Activated T-helper 1 cell treated with anti-CD3 and anti-CD28 coated beads, Interleukin-12 subunit alpha, Interleukin-12 subunit beta, Interleukin-2, Interleukin-4 antibody, amounts not matched to agents 30 ng/mL and 10 ng/mL and 1 ng/mL, durations not matched to agents 14 hours and 24 hours and 36 hours (primary cell): ENCODE results near the gene SNX12. TPM values are rescaled to one million over a fixed set of nuclear protein-coding genes. Genes with fewer than 3 reads are reported as not detected.

ENCODE experiments used
- DNase-seq: peaks from one replicate; pipeline ENCODE4 v3.0.0; 2021; ENCODE audit warnings: low spot score
- H3K27ac Mint-ChIP-seq: one replicate; pipeline ENCODE4 v1.8.0; 2021; ENCODE audit warnings: mild to moderate bottlenecking, mixed read lengths
- H3K27me3 Mint-ChIP-seq: one replicate; pipeline ENCODE4 v1.8.0; 2022; ENCODE audit warnings: mild to moderate bottlenecking, moderate library complexity, mixed read lengths; ENCODE audit not compliant: insufficient read depth
- H3K36me3 Mint-ChIP-seq: one replicate; pipeline ENCODE4 v1.8.0; 2021; ENCODE audit warnings: low read depth, mixed read lengths
- H3K4me1 Mint-ChIP-seq: one replicate; pipeline ENCODE4 v1.8.0; 2021; ENCODE audit warnings: low read depth, mixed read lengths
- H3K4me3 Mint-ChIP-seq: one replicate; pipeline ENCODE4 v1.8.0; 2021; ENCODE audit warnings: mild to moderate bottlenecking, moderate library complexity, mixed read lengths
- H3K9me3 Mint-ChIP-seq: one replicate; pipeline ENCODE4 v1.8.0; 2021; ENCODE audit warnings: mixed read lengths
- intact Hi-C: fragments of 100-400 bp; cut with micrococcal nuclease; formaldehyde crosslinking; loops from one replicate; pipeline ENCODE4 v1.15.1; 2024
- total RNA-seq: library from RNA; stranded (reverse); gene quantifications from 2 replicates; pipeline ENCODE4 v1.2.3, GENCODE V29; 2022

SNX12 gene
- 47.9 and 51.9 TPM in 2 replicates for total RNA-seq

- intact Hi-C loops, result loop anchor here (1.0 to 5.0 kb wide), 9 partner anchors 27 to 298 kb away; partner anchors contain the start of genes FOXO4, IL2RG, MED12 and NONO
- peaks cover 7% of the 10 kb centered on the region for H3K27me3 Mint-ChIP-seq
- peak within 1 kb of the TSS; percentile 96 for H3K27ac Mint-ChIP-seq
- no peaks in the 10 kb centered on the region for H3K9me3 Mint-ChIP-seq
- peaks cover 14% of the 10 kb centered on the region for H3K36me3 Mint-ChIP-seq
- peak within 1 kb of the TSS; percentile 98 for H3K4me3 Mint-ChIP-seq
- H3K4me1 Mint-ChIP-seq, result peaks cover 22% of the 10 kb centered on the region
- peak; percentile 85 for DNase-seq
Measured at GRCh38 chrX:71068044-71068918, at the start of gene SNX12. SNX12 (minus strand) TSS chrX:71068334; CDS start chrX:71068306, 28 bp downstream.

DNA sequence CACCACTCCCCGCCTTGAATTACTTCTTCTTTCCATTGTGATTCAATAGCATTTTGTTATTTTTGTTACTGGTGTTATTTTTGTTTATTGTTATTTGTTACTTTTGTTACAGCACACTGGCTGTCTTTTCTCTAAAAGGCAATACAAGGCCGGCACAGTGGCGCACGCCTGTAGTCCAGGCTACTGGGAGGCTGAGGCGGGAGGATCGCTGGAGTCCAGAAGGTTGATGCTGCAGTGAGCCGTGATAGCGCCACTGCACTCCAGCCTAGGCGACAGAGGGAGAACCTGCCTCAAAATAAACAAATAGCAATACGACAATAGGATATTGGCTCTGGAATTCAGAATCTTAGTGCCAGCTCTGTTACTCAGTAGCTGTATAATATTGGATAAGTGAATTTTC lies 49.2 kb upstream of the SNX12 start:
- H3K4me1 Mint-ChIP-seq, result peaks cover 22% of the 10 kb centered on the region
- DNase-seq, result no peak
- H3K9me3 Mint-ChIP-seq, result no peaks in the 10 kb centered on the region

DNA sequence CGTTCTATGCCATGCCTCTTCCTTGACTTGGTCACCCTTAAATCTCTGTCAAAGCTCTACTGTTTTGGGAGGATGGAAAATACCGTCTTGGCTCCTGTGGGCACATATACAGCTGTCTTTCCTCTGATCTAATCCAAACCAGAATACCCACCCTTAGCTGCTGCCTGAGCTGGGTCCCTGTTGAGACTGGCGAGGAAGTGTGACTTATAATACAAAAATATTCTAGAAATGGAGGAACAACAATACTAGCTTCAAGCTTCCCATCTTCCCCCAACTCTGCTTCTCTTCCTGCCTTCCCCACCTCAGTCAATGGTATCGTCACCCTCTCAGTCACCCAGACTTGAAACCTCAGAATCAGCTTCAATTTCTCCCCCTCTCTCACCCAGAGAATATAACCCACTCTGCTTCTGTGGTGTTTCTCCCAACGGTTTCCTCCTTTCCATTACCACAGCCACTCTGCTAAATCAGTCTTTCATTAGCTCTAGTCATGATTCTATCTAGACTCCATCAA lies 43.8 kb upstream of the SNX12 start:
- Mint-ChIP-seq H3K9me3 (no peaks in the 10 kb centered on the region), H3K27ac (peak overlapping the region; percentile 92), H3K36me3 (peaks cover 43% of the 10 kb centered on the region), H3K4me3 (peak overlapping the region; percentile 99), H3K27me3 (no peaks in the 10 kb centered on the region), H3K4me1 (peaks cover 46% of the 10 kb centered on the region)
- intact Hi-C loops, result loop anchor here (1.0 to 10.0 kb wide), 11 partner anchors 7 to 977 kb away; partner anchors contain the start of genes CXCR3, IGBP1, NONO and SNX12
- no peak for DNase-seq

More for the DNA sequence above, 49.2 kb upstream of the SNX12 start:
- no peak overlapping the region for H3K27ac Mint-ChIP-seq
- intact Hi-C loops, result loop anchor here (10.0 kb wide), 2 partner anchors 497 to 983 kb away; partner anchors contain the start of genes CXCR3 and IGBP1
- H3K4me3 Mint-ChIP-seq, result no peak overlapping the region
- H3K36me3 Mint-ChIP-seq, result peaks cover 8% of the 10 kb centered on the region
- no peaks in the 10 kb centered on the region for H3K27me3 Mint-ChIP-seq

DNA sequence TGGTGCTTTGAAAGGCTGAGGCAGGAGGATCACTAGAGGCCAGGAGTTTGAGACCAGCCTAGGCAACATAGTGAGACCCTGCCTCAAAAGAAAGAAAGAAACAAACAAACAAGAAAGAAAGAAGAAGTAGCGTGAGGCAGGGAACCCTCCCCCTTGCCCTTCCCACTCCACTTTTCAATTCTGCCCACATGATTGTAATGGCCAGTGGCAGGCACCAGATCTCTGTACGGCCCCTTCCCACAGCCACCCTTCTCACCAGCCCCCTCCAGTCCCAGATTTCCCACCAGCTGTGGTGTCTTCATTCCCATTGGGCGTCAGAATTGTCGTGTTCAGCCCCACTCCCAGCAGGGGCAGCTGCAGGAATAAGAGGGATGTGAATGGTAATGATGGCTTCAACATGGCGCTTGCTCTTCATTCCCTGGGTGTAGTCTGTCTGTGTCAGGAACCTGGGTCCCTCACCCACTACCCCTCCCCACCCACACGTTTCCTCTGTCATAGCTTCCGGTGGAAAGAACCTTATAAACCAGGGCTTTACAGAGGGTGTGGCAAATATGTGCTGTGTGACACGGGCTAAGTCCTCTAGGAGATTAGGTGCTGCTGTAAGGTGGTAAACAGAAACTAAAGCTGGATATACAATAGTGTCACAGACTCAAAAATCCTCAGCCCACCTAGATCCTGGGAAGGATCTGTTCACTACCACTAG lies 43.2 kb upstream of the SNX12 start, which contains the start of gene IL2RG:
Gene IL2RG (minus strand): TSS at position 437 of the 703 bp plus-strand sequence. CDS start 38 bp downstream, at position 399.
- peak within 1 kb of the TSS; percentile 92 for H3K27ac Mint-ChIP-seq
- peaks cover 47% of the 10 kb centered on the region for H3K36me3 Mint-ChIP-seq
- H3K4me1 Mint-ChIP-seq, result peaks cover 52% of the 10 kb centered on the region
- no peaks in the 10 kb centered on the region for H3K9me3 Mint-ChIP-seq
- intact Hi-C loops, result loop anchor here (1.0 to 10.0 kb wide), 11 partner anchors 8 to 976 kb away; partner anchors contain the start of genes CXCR3, IGBP1, NONO and SNX12
- peak; percentile 75 for DNase-seq
- H3K4me3 Mint-ChIP-seq, result peak within 1 kb of the TSS; percentile 99
- H3K27me3 Mint-ChIP-seq, result no peaks in the 10 kb centered on the region

DNA sequence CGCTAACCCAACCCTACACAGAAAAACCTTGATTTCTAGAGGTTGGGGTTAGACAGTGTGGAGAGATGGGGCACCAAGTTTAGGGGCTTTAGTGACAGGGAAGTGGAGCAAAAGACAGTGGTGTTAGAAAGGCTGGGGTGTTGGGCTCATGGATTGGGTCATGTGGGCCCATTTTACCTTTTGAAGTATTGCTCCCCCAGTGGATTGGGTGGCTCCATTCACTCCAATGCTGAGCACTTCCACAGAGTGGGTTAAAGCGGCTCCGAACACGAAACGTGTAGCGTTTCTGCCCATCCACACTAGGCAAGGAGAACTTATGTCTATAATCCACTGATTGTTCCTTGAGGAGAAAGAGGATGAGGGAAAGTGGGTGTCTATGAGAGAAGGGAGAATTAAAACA lies 40.9 kb upstream of the SNX12 start:
- Mint-ChIP-seq H3K4me3 (peak overlapping the region; percentile 99), H3K9me3 (no peaks in the 10 kb centered on the region), H3K36me3 (peaks cover 61% of the 10 kb centered on the region), H3K27ac (peak overlapping the region; percentile 80), H3K27me3 (no peaks in the 10 kb centered on the region), H3K4me1 (peaks cover 64% of the 10 kb centered on the region)
- intact Hi-C loops, result no loop called here
- no peak for DNase-seq

DNA sequence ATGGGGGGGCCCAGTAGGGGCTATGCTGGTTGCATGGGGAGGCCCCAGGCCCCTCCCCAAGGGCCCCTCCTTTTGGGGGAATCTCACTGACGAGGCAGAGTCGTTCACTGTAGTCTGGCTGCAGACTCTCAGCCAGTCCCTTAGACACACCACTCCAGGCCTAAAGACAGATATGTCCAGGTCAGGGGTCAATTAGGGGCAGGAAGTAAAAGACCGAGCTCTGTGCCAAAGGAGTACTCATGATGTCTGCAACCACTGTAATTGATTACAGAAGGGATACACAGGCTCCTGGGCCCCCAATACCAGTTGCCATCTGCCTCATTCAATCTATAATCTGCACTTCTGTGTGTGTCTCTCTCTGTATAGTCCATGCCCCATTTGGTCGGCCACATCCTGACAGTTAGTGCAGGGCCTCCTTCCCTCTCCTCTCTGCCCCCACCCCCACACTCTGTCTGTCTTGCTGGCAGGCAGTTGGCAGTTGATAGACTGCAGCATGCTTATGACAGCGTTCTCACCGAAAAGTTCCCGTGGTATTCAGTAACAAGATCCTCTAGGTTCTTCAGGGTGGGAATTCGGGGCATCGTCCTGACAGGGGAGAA lies 39.7 kb upstream of the SNX12 start:
- peak overlapping the region; percentile 99 for H3K4me3 Mint-ChIP-seq
- H3K27me3 Mint-ChIP-seq, result no peaks in the 10 kb centered on the region
- peak; percentile 19 for DNase-seq
- peak overlapping the region; percentile 80 for H3K27ac Mint-ChIP-seq
- intact Hi-C loops, result no loop called here
- H3K9me3 Mint-ChIP-seq, result no peaks in the 10 kb centered on the region
- peaks cover 69% of the 10 kb centered on the region for H3K4me1 Mint-ChIP-seq
- H3K36me3 Mint-ChIP-seq, result peaks cover 66% of the 10 kb centered on the region

GRCh38 chrX:71107245-71107644 lies 39.1 kb upstream of the SNX12 start:
- Mint-ChIP-seq H3K9me3 (no peaks in the 10 kb centered on the region), H3K36me3 (peaks cover 66% of the 10 kb centered on the region), H3K27ac (peak overlapping the region; percentile 40), H3K4me3 (peak overlapping the region; percentile 99), H3K4me1 (peaks cover 69% of the 10 kb centered on the region), H3K27me3 (no peaks in the 10 kb centered on the region)
- intact Hi-C loops, result no loop called here
- no peak for DNase-seq

DNA sequence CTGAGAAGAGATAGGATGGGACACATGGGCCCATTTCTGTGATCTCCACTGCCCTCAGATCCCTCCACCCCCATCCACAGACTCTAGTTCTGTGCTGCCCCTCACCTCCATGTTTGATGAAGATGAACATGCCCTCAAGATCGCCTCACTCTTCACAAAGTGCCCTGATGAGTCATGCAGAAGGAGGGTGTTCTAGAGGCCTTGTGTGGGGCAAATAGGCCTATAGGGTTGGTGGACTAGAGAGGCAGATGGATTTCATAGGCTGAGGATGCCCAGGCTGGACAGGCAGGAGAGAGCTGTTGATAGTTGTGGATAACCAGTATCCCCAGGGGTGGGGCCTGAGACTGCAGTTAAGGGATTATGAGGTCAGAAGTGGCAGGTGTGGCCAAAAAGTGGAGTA lies 38.3 kb upstream of the SNX12 start, which contains the start of gene CXorf65:
Gene CXorf65 (minus strand): TSS at position 314 of the 400 bp plus-strand sequence. CDS start 184 bp downstream, at position 130.
- intact Hi-C loops, result no loop called here
- no peaks in the 10 kb centered on the region for H3K27me3 Mint-ChIP-seq
- H3K4me3 Mint-ChIP-seq, result peak within 1 kb of the TSS; percentile 99
- H3K9me3 Mint-ChIP-seq, result no peaks in the 10 kb centered on the region
- DNase-seq, result no peak
- H3K4me1 Mint-ChIP-seq, result peaks cover 64% of the 10 kb centered on the region
- H3K36me3 Mint-ChIP-seq, result peaks cover 68% of the 10 kb centered on the region
- peak within 1 kb of the TSS; percentile 87 for H3K27ac Mint-ChIP-seq

- Mint-ChIP-seq H3K36me3 (peaks cover 62% of the 10 kb centered on the region), H3K4me3 (peak overlapping the region; percentile 99), H3K27ac (peak overlapping the region; percentile 87), H3K4me1 (peaks cover 66% of the 10 kb centered on the region), H3K27me3 (no peaks in the 10 kb centered on the region), H3K9me3 (no peaks in the 10 kb centered on the region)
- no peak for DNase-seq
- intact Hi-C loops, result no loop called here
Measured at GRCh38 chrX:71105628-71106027, 37.5 kb upstream of the SNX12 start.

GRCh38 chrX:71103110-71103983 lies 35.2 kb upstream of the SNX12 start:
- H3K4me3 Mint-ChIP-seq, result peak overlapping the region; percentile 86
- intact Hi-C loops, result loop anchor here (1.0 to 2.0 kb wide), 3 partner anchors 8 to 26 kb away; partner anchors contain the start of genes IL2RG and MED12
- peak overlapping the region; percentile 92 for H3K27ac Mint-ChIP-seq
- no peaks in the 10 kb centered on the region for H3K9me3 Mint-ChIP-seq
- H3K27me3 Mint-ChIP-seq, result no peaks in the 10 kb centered on the region
- H3K4me1 Mint-ChIP-seq, result peaks cover 74% of the 10 kb centered on the region
- peaks cover 40% of the 10 kb centered on the region for H3K36me3 Mint-ChIP-seq
- peak; percentile 29 for DNase-seq

GRCh38 chrX:71102292-71102691 lies 34.2 kb upstream of the SNX12 start:
- no peaks in the 10 kb centered on the region for H3K9me3 Mint-ChIP-seq
- peaks cover 70% of the 10 kb centered on the region for H3K4me1 Mint-ChIP-seq

More at GRCh38 chrX:71102292-71102691, 34.2 kb upstream of the SNX12 start:
- Mint-ChIP-seq H3K4me3 (no peak overlapping the region), H3K36me3 (peaks cover 29% of the 10 kb centered on the region), H3K27me3 (no peaks in the 10 kb centered on the region), H3K27ac (peak overlapping the region; percentile 92)
- intact Hi-C loops, result loop anchor here (2.0 kb wide), 1 partner anchor 17 kb away; the partner anchor contains the start of gene MED12
- no peak for DNase-seq
